ENCODE measurements around the gene PAXIP1.

Gene PAXIP1

DNA sequence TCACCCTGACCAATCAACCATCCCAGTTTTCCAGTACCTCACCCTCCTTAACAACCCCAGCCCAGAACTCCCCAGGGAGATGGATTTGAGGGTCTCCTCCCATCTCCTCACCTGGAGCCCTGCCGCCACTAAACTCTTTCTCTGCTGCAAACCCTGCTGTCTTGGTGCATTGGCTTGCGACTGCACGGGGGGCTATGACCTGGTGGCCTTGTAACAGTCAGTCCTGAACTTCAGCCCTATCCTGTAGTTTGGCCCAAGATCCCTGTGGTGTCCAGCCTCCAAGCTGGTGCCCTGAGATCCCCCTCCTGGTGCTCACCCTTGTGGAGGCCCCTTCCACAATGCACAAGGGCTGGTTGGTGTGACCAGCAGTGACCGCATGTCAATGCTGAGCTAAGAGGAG lies 91.9 kb downstream of the PAXIP1 start:
- DNase-seq: no peak

DNA sequence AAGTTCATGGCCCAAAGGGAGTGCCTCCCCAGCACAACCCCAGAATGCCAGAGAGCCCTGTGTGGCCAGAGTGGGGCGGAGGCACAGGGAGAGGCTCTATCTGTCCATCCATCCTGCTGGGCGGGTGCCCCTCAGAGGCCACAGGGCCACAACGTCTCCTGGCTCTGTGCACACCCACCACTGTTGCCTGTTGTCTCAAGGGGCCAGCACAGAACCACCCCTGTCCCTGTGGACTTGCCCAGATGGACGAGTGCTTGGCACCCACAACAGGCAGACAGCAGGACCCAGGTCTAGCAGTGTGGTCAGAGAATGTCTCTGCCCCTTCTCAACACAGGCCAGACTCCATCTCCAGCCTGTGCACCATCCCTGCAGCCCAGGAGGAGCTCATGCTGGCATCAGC lies 92.8 kb downstream of the PAXIP1 start:
- DNase-seq: no peak

DNA sequence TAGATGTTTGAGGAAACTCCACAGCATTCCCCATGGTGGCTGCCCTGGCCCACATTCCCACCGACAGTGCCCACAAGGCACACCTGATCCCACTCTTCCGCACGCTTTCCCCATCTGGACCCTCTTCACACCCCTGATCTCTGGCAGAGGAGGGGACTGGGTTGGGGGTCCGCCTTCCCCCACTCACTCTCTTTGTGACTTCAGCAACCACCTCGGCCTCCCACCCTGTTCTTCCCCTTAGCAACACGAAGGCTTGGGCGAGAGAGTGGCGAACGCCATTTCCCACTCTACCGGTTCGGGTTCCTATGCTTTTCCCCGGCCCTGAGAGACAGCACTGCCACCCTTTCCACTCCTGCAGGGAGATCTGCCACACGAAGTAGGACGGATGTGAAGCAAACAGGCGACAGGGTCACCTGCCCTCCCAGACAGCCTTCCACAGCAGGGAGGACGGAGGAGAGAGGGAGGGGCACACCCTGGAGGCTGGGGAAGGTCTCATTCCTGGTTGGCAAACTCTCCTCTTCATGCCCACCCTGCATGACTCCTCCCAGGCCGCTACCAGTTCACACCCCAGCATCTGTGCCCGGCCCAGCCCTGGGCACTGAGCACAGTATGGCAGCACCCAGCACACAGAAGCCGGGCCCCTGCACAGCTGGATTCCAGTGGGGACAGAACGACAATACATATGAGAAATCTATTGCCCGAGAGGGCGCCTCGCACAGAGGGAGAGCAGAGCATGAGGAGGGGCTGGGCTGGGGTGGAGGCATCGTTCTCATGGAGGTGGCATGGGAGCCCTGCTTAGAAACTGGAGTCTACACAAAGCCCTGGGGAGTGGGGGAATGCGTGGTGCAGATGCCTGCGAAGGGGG lies 93.5 kb downstream of the PAXIP1 start:
- no peak for DNase-seq

DNA sequence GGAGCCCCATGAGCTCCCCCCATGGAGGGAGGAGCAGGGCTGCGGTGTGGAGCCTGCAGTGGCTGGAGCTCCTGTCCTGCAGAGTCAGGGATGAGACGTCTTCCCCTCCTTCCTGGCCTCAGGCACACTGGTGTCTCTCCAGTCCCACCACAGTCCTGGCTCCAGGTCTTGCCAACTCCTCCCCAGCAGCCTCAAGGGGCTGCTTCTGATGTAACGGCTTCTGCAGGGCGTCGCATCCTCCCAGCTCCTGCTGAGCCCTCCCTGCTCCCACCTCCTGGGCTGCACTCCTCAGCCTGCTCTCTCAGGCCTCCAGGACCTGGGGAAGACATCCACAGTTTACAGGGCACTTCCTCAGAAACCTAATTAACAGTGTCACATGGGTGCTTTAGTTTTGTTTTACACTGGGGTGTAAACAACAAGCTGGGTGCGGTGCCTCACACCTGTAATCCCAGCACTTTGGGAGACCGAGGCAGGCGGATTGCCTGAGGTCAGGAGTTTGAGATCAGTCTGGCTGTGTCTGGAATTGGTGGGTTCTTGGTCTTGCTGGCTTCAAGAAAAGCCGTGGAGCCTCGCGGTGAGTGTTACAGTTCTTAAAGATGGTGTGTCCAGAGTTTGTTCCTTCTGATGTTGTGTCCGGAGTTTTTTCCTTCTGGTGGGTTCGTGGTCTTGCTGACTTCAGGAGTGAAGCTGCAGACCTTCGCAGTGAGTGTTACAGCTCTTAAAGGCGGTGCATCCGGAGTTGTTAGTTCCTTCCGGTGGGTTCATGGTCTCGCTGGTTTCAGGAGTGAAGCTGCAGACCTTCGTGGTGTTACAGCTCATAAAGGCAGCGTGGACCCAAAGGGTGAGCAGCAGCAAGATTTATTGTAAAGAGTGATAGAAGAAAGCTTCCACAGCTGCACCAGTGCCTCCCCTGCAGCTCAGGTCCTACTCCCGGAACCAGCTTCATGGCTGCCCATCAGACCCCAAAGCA lies 95.0 kb downstream of the PAXIP1 start:
- DNase-seq: no peak

DNA sequence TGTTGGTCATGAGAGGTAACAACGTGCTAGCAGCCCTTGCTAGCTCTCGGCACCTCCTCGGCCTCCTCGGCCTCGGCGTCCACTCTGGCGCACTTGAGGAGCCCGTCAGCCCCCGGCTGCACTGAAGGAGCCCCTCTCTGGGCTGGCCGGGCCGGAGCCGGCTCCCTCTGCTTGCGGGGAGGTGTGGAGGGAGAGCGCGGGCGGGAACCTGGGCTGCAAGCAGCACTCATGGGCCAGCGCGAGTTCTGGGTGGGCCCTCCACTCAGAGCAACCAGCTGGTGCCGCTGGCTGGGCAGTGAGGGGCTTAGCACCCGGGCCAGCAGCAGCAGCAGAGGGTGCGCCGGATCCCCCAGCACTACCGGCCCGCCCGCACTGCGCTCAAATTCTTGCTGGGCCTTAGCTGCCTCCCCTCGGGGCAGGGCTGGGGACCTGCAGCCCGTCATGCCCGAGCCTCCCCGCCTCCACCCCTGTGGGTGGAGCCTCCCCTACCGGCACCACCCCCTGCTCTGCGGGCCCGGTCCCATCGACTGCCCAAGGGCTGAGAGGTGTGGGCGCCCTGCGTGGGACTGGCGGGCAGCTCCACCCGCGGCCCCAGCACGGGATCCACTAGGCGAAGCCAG lies 96.1 kb downstream of the PAXIP1 start:
- DNase-seq: no peak

DNA sequence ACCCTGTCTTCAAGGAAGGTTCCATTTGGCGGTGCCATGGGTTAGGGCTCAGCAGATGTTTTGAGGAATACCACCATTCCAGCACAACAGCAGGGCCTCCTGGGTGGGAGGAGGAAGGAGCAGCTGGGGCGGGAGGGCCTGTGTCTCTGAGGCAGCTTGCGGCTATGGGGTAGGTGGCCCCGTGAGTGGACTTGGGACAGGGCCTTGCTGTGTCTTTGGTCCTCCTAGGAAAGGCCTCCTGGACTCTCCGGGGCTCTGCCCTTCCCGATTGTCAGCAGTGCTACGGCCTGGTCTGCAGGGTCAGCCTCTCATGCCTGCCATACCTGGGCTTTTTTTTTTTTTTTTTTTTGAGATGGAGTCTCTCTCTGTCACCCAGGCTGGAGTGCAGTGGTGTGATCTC lies 96.7 kb downstream of the PAXIP1 start:
- DNase-seq: no peak

DNA sequence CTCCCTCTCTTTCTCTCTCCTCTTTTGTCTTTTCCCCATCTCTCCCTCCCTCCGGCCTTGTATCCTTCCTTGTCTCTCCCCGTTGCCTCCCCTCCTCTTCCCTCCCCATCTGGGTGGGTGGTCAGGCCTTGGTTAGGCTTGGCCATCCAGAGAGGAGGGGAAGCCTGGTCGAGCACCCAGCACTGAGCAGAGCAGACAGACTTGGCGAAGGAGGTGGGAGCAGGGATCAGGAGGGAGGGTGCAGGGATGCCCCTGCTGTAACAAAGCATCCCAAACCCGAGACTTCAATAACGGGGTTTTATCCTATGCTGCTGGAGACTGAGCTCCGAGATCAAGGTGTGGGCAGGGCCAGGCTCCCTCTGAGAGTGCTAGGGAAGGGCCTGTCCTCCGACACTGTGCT lies 97.3 kb downstream of the PAXIP1 start:
- no peak for DNase-seq

DNA sequence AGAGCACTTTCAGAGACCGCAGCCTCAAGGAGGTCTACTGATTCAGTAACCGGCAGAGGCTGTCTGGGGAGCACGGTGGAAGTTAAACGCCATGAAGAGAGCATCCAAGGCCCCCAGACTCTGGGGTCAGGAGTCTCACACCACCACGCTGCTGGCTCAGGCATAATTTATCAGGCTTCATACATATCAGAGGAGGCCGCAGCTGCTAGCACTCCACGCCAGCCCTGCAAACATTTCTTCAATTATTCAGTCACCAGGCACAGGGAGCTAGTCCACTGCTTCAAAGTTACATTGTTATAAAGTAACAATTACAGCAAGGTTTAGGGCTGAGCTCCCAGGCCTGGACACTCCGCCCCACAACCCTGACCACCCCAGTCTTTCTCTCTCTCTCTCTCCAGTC lies 97.8 kb downstream of the PAXIP1 start:
- no peak for DNase-seq

DNA sequence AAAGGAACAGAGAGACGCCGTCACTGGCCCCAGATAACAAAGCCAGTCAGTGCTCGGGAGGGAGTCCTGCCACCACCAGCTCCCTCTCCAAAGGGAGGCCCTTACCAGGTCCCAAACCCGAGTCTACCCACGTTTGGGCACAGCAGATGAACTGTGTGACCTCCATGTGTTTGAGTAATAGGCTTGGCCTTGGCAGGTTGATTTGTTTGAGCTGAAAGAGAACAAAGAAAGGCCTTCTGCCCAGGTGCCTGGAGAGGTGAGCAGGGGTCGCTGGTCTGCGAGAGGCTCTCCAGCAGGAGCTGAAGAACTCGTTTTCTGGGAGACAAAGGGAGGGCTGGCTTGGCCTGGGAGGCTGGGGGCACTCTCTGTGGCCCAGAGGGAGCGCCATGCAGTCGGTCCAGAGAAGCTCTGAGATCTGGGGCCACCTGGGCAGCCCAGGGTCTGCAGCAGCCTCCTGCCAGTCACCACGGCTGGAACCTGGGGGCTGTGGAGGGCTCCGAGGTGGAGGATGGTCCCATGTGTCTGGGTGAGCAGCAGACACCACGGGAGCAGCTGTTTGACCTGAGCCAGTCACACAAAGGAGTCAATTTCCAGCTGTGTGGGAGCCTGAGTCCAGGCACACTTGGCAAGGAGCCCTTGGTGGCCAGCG lies 99.7 kb downstream of the PAXIP1 start:
- no peak for DNase-seq

DNA sequence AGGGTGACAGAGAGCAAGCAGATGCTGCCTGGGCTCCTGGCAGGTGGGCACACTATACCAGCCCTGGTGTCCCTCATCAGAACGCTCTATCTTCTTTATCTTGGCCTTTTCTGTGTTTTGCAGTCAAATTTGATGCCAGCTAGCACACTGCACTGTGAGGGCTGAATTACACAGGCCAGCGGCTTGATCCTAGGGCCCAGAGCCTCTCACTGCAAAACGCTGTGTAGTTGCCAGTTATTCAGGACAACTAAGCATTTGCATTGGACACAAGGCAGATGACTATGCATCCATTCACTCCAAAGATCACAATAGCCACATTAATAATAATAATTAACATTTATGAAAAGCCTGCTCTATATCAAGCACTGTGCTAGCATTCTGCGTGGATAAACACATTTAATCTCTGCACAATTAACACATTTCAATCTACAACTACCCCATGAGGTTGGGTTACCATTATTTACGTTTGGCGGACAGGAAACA lies 100.3 kb downstream of the PAXIP1 start:
- DNase-seq: no peak

DNA sequence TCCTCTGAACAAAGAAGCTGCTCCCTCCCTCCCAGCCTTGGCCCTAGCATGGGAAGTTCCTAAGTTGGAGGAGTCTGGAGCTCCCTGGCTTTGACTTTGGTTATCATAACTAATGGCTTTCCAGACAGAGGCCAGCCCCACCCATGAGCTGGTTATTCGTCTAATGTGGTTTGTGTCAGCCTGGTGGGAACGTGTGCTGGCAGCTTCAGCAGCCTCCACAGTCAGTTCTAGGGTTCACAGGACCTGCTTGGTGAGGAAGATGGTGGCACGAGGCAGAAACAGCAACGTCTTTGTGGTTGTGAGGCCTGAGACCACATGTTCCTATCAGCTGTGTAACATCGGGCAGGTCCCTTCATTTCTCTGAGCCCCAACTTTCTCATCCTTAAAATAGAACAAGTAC lies 103.1 kb downstream of the PAXIP1 start:
- DNase-seq: no peak

DNA sequence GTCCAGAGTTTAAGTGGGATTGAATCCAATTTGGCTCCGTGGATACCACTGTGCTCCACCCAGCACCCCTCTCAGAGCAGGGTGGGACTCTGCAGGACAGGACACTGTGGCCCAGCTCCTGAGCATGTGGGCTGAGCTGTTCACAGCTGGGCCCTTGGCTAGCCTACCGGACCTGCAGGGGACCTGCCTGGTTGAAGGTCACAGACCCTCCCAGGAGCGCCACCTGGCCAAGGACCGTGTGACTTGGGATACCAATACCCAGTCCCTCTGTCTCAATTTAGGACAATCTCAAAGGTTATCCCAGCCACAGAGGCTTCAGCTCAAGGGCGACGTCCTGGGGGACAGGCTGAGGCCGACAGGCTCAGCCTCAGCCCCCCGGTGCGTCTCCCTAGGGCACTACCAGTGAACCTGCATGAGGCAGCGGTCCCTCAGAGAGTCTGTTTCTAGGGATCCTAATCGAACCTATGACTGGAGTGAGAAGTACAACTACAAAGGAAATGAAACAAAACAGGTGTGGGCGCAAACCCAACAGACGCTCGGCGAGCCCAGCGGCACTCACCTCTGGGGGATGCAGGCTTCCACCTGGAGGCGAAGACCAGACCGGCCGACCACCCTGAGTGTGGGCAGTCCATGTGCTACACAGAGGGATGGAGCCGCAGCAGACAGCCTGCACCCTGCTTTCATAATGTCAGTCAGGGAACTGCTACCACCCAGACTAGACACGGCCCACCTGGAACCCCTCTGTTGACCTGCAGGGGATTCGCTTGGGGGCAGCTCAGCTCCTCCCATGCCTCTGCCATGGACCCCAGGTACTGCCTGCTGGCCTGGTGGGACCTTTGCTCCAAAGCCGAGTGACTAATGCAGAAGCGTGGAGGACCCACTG lies 103.7 kb downstream of the PAXIP1 start:
- no peak for DNase-seq

DNA sequence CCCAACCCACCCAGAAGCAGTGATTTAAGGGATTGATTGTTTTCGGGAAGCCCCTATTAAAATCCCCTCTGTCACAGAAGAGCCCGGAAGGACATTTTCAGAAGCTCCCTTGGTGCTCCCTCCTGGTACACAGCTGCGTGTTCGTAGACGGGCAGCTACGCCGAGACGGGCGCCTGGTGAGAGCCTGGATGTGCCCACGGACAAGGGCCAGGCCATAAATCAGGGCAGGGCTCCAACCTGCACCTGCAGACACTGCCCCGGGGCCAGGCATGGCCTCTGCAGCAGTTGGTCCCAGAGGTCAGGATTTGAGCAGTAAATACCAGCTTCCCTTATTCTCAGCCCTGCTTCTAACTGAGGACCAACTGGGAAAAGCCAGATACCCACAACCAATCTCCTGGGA lies 106.8 kb downstream of the PAXIP1 start:
- no peak for DNase-seq
